ENCODE data around the gene AHRR. TPM values are rescaled to one million over a fixed set of nuclear protein-coding genes. Genes with fewer than 3 reads are reported as not detected.
A peak's percentile ranks its signal among the peaks of the same experiment; 100 is the strongest.

The AHRR gene
- total RNA-seq, 1 donor from 2014 or later: 4.5 TPM

DNA sequence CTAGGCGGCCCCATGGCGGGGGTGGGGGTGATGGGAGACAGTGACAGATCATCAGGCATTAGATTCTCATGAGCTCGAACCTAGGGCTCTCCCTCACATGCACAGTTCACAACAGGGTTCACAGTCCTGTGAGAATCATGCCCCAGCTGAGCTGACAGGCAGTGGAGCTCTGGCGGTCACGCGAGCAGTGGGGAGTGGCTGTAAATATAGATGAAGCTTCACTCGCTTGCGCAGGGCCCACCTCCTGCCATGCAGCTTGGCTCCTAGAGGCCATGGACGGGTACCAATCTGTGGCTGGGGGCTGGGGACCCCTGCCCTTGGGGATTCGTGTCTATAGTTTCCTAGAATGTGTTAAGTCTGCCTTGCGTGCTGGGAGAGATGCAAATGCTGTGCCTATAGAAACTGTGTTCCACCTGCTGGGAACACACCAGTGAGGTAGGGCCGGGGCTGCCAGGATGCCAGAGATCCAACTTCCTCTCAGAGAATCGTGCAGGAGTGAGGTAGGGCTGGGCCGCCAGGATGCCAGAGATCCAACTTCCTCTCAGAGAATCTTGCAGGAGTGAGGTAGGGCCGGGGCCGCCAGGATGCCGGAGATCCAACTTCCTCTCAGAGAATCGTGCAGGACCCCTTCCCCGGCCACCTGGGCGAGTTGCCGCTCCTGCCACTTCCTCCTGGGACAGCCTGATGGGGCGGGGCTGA lies 107.4 kb downstream of the AHRR start:
- no peak for DNase-seq (ENCODE audit: low read depth in 2 of 2)

DNA sequence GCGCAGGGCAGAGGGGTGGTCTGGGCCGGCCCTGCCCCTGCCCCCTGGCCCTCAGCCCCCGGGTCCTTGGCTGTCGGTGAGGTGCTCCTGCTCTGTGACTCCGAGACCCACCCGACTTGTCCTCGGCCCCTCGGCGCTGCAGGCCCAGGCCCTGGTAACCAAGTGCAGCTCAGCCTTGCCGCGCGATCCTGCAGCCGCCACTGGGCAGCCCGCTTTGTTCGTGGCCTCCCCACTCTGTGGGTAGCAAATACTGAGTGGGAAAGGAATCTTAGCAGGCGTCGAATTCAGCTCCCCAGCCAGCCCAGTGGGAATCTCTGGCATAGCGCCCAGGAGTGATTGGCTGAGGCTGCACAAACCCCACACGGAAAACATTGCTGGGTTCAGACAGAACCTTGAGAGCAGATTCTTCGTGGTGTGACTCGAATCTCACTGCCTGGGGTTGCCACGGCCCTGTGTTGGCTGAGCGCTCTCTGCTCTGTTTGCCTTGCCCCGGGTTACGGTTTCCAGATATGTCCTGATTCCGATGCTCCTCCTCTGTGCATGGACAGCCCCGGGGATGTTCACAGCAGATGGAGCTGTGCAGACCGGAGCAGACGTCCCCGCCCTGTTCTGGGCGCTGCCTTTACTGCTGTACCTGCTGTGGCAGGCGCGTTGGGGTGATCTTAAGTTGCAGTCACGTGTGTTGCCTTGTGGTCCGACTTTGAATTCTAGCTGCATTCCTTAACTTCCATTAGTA lies 108.1 kb downstream of the AHRR start:
- DNase-seq (ENCODE audit: low read depth in 2 of 2): no peak

DNA sequence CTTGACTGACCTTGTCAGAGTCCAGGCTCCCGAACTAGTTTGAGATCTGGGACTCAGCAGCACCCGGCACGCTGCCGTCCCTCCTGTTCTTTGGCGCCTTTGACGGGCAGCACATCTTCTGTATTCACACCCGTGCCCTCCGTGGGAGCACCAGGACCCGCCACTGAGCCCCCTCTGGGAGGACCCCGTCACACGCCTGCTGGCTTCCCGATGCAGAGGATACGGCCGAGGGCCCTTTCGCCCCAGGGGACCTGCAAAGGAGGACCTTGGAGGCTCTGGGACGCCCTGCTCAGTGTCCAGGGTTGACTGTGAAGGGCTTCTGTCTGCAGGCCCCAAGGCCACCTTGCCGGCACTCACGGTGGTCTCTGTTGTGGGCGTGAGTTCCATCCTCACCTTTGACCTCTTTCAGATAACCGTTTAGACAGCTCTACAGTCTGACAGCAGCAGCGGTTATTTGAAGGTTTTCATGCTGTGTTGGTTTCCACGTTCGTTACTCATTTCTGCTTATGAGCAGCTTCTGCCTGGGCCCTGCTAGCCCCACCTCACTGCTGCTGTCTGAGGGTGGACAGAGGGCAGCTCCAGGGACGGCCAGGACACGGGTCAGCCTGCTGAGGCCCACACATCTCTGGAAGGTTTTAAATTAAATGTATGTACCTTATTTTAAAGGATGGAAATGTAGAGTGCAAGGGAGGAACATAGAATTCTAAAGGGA lies 108.9 kb downstream of the AHRR start:
- DNase-seq (ENCODE audit: low read depth in 2 of 2): no peak

DNA sequence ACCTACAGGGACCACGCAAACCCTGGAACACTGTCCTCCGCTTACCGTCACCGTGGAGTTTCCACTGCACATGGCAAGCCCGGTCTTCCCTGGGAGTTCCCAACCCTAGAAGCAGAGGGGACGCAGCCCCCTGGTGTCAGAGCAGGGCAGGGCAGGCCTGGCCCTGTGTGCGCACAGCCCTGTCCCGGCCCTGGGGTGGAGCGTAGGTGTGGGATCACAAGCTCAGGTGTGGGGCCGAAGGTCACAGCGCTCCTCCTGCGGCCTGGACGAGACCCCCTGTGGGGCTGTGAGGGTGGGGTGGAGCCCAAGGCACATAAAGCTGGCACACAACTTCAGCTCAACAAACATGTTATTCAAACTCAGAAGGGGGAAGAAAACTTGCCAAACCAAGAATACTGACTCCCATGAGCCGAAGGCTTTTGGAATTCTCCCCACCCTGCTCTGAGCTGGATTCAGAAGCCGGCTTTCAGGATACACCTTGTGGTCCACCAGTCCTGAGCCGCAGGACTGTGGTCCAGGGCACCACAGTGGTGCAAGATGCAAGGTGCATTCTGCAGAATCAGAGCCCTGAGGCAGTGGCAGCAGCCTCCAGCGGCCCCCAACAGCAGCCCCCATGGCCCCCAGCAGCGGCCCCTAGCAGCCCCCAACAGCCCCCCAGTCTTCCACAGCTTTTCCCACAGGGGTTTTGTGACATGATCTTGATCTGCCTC lies 109.6 kb downstream of the AHRR start:
- DNase-seq (ENCODE audit: low read depth in 2 of 2): peak; percentile 38 to 69

DNA sequence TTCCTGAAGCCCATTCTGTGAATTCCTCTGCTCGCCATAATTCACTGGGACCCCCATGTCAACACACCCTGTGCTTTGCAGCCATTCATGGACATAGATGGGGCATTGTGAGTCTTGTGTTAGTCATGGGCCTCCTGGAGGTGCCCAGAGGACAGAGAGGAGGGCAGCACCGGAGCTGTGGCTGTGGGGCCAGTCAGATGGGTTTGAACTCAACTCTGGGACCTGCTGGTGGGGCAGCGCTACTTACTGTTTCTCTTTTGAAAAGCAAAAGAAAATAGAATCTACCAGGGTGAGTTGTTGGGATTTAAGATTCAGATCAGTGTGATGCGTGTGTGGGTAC lies 110.2 kb downstream of the AHRR start:
- DNase-seq (ENCODE audit: low read depth in 2 of 2): no peak

DNA sequence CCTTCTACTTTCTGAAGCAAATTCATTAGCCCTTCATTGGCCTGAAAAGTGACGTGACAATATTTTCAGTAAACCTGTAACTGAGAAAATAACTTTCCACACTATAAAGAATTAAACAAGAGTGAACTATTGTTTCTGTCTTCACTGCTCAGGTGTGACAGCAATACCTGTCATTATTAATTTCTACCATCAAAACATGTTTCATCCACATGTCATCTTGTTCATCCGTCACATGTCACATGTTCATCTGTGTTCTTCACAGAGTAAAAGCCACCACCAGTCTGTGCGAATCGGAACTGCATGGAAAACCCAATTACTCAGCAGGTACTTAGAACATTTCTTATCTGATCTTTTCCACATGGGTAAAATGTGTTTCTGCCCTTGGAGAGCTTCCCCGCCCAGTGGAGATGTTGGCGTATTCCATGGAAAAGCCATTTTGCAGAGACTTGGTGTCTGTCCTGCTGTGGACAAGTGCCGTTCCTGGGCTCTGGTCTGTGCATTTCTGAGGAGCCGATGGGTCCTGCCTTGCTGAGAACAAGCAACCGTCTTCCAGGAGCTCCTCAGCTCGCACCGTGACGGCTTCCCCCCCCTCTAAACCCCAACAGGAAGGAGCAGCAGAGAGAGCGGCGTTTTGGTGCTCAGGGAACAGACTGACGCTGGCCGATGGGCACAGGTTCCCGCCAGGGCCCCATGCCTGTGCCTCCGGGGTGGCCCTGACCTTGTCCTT lies 110.8 kb downstream of the AHRR start:
- no peak for DNase-seq (ENCODE audit: low read depth in 2 of 2)

DNA sequence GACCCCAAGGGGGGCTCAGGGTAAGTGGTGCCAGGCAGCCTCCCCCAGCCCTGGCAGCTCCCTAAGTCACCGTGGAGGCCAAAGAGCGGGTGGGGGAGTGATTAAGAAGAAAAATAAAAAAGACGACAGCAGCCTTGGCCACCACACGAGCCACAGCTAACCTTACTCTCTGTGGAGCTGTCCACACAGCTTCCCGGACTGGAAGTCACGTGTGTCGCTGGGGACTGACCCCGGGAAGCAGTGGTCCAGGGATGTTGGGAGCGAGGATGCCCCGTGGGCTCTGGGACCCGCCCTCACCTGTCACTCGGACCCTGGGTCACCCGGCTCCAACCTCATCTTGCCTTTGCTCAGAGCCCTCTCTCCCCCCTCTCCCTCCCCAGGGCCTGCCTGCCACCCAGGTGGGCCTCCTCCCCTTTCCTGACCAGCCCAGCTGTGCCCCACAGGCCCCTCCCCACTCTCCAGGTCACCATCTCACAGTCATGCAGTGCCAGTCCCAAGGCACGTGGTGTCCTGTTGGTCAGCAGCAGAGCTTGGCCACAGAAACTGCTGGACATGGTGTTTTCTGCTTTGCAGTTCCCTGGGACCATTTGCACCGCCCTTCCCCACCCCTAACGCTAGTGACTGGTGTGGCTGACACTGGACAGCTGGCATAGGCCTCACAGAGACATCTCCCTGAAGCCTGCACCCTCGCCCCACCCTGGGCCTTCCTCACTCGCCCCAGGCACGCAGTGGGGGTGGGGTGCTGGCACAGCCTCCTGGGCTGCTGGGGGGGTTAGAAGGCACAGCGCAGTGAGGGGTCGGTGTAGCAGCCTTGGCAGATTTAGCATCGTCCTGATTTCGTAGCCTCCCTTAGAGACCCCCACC lies 111.6 kb downstream of the AHRR start:
- no peak for DNase-seq (ENCODE audit: low read depth in 2 of 2)

DNA sequence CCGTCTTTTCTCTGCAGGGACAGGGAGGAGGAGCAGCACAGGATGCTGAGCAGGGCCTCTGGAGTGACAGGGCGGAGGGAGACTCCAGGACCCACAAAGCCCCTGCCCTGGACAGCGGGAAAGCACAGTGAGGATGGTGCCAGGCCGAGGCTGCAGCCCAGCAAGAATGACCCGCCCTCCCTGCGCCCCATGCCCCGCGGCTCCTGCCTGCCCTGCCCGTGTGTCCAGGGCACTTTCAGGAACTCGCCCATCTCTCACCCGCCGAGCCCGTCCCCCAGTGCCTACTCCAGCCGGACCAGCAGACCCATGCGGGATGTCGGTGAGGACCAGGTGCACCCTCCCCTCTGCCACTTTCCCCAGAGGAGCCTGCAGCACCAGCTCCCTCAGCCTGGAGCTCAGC lies 112.3 kb downstream of the AHRR start:
- no peak for DNase-seq (ENCODE audit: low read depth in 2 of 2)

DNA sequence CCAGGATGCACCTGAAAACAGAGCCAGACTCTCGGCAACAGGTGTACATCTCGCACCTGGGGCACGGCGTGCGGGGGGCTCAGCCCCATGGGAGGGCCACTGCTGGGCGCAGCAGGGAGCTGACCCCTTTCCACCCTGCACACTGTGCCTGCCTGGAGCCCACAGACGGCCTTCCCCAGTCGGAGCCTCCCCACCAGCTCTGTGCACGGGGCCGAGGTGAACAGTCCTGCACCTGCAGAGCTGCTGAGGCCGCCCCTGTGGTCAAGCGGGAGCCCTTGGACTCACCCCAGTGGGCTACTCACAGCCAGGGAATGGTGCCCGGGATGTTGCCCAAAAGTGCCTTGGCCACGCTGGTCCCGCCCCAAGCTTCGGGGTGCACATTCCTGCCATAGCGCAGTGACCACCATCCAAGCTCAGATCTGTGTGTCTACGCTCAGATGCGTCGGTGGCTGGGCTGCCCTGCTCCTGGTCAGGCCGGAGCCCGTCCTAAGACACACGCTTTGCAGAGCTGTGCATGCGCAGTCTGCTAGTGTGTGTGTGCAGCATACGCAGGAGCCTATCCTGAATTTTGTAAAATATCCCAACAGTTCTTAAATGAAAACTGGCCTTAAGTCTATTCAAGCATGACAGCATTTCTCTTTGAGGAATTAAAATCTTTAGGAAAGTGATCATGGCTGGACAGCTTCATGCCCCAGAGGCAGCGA lies 113.1 kb downstream of the AHRR start:
- no peak for DNase-seq (ENCODE audit: low read depth in 2 of 2)

DNA sequence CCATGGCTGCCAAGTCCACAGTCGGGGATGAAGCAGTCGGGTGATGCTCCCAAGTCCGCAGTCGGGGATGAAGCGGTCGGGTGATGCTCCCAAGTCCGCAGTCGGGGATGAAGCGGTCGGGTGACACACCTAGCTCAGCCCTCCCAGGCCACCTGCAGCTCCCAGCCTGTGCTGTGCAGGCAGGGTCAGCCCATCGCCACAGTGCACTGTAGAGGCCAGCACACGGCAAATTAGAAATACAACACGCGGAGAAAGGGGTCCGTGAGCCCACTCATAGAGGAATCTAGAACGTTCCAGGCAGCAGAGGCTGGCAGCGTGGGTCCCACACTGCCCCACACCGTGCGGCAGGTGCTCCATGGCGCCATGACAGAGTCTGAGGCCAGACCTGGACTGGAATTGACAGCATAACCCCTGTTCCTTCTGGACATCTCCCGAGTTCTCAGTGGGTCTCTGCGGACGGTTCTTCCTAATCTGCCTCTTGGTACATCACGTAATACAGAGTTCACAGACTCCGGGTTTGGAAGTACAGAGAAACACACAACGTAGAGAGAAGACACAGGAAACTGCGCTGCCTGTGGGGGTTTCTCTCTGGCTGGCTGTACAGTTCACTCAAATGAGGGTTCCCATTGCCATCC lies 113.8 kb downstream of the AHRR start:
- DNase-seq (ENCODE audit: low read depth in 2 of 2): no peak

DNA sequence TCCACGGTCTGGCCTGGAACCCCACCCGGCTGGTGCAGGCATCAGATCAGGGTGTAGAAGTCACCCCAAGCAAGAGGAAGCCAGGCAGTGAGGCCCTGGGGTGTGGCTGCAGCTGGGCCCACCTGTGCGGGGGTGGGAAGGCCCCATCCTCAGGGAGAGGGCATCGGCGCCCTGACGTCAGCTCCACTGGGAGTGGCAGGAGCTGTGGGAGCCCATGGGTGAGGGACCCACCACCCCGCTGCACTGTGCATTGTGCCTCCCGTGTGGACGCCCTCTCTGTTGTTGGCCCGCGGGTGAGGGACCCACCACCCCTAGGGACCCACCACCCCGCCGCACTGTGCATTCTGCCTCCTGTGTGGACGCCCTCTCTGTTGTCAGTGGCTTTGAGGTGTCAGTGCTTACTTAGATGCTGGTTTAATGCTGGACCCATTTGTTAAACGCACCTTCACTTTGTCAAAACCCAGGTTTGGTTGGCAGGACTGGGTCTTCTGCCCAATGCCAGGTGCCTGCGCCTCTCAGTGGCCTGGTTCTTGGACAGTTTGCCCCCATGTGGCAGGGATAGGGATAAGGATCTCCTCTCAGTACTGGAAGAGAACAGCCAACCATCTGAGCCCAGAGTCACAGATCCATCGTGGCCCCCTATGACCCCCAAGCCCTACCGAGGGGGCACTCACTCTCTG lies 114.6 kb downstream of the AHRR start:
- DNase-seq (ENCODE audit: low read depth in 2 of 2): peak in 1 of 2 donors; percentile 36

DNA sequence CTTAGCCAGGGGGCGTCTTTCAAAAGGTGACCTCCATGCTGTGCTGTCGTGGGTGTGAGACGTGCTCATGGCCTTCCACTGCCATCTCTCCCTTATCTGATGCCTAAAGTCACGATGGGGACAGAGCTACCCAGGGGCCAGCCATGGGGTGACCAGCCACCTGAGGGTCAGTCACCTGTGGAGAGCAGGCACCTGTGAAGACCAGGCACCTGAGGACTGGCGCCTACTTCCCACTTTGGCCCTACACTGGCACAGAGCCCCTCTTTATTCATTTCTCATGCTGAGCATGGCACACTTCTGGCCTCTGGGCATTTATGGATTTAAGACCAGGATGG lies 115.1 kb downstream of the AHRR start:
- DNase-seq (ENCODE audit: low read depth in 2 of 2): no peak

DNA sequence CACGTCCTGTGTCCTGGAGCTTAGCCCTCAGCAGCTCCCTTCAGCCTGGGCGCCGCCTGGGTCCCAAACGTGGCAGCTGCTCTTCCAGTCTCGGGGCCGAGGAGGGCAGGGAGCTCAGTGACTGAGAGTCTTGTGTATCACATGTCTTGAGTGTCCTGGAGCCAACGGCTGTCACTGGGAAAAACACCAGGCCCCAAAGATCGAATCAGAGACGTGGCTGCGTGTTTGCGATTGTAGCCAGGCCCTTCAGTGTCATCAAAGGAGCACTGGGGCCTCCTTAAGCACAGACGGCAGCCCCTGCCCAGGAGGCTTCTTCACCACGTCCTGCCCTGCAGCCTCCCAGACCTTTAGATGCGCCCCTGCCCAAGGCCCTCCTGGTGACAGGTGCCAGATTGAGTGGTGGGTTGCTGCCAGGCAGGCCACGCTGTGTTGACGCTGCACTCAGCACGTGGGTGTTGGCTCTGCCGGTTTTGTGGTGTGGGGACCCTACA lies 115.8 kb downstream of the AHRR start:
- no peak for DNase-seq (ENCODE audit: low read depth in 2 of 2)

DNA sequence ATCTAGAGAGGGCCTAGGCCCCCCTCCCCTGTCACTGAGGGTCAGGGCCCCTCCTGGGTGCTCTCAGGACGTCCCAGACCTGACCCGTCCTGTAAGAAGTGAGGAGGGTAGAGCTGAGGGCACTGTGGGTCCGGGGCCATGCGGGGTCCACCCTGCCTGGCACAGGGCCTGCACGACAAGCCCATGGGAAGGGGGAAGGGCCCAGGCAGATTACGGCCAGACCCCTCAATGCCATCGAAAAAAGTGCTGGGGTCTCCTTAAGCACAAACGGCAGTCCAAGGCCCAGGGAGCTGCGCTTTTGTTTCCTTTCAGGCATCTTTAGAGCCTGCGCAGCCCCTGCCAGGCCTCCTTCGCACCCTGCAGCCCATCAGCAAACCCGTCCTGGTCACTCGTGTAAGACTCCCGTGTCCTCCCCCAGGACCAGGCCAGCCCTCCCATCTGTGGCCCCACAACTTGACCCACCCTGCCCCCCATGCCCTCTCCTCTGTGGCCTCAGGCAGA lies 117.0 kb downstream of the AHRR start:
- no peak for DNase-seq (ENCODE audit: low read depth in 2 of 2)

DNA sequence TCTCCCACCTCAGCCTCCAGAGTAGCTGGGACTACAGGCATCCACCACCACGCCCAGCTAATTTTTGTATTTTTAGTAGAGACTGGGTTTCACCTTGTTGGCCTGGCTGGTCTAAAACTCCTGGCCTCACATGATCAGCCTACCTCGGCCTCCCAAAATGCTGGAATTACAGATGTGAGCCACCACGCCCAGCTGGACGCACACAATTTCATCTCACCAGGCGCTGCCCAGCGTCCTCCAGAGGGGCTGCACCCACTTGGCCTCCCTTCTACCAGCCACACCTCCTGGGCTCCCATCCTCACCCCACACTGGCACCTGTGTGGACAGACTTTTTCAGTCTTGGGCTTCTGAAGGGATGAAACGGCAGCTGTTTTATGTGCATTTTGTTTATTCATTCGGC lies 117.7 kb downstream of the AHRR start:
- no peak for DNase-seq (ENCODE audit: low read depth in 2 of 2)

DNA sequence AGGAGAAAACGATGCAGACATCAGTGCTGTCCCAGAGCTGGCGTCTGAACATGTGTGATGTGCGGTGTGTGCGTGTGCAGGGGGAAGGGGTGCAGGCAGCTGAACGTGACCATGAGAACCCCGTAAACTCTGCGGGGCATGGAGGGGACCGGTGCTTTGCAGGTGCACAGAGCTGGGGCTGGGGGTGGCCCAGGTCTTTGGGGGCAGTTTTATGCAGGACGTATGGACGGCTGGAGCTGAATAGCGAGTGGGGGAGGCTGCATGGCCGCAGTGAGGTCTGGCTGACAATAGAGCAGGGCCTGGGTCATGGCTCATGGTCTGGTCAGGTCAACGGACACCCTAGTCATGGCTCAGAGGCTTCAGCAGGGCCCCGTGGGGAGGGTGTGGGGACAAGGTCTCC lies 118.1 kb downstream of the AHRR start:
- no peak for DNase-seq (ENCODE audit: low read depth in 2 of 2)

DNA sequence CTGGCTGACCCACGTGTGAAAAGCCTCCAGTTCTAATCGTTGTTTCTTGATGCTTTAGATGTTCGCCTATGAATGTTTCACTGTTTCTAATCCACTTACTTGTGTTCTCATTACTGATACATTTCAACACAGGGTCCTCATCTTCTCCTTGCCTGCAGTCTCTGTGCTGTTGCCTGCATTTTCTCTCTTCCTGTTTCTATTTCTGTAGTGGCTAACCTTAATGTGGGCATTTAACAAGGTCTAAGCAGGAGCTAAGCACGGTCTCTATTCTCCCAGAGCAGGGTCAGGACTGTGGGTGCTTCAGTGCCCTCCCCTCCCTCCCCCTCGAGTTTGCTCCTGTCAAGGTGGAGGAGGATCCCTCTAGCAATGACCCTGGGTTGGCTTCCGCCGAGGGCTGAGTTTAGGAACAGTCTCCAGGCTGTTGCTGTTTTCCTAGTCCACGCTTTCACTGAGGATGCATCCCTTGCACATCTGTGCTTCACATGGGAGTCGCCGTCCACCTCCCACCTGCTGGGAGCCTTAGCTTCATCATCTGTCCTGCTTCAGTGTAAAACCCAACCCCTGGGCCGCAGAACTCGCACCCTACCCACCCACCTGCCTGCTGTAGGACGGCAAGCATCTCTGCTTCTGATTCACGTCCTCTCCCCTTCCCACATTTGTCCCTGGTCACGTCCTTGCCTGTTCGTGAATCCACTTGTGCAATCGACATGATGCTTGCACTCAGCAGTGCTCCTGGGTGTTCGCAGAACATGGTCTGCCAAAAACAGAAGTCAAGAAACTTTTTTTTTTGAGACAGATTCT lies 119.1 kb downstream of the AHRR start:
- DNase-seq (ENCODE audit: low read depth in 2 of 2): no peak

DNA sequence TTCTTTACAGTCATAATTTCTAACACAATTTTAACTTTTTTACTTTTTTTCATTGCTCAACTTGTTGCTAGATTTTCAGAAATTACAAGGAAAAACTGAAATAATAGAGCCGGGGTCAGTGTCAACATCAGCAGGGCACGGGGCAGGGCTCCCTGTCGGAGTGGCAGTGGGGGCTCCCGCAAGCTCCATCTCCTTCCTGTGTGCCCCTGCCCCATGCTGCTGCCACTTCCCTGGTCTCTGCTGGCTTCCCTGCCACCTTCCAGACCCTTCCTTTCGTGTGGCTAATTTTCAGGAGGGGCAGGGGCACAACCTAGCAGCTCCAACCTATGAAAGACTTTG lies 120.5 kb downstream of the AHRR start:
- no peak for DNase-seq (ENCODE audit: low read depth in 2 of 2)
